HS-5 (cell line): Measurements from ENCODE around the gene SRRM1.
"Not testable (repeated sequence)": the region's sequence is repeated elsewhere in the genome, so short reads cannot be mapped to it uniquely, and the experiment has no call there.

Experiments
- DNase-seq: peaks from one replicate; pipeline ENCODE4 v3.0.0-alpha.2; 2012; ENCODE audit warnings: low read depth

The SRRM1 gene

DNA sequence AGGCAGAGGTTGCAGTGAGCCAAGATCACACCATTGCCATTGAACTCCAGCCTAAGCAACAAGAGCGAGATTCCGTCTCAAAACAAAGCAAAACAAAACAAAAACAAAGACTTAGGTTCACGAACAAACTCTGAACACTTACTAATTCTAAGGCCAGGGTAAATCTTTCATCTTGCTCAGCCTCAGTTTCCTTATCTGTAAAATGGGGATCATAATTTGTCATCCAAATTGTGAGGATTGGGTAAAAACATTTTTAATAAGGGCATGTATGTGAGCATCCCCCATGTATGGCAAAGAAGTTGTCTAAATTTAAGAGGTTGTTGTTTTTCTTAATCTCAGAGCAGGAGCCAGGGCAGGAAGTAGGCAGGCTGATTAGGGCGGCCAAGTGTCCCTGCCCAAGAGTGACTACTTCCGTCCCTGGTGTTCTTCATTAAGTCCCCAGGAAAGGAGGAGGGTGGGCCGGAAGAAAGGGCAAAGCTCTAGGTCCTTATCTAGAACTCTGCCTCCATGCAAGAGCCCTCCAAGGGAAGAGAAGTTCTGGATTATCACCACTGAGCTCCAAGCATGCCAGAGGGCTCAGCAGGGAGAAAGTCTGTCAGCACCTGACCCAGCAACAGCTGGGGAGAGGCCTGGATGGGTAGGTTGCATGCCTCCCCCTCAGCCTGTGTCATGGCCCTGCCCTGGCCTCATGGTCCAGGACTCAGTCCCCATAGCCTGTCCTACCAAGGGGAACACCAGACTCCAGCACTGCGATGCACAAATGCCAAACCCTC, 52.3 kb downstream of the SRRM1 start:
- DNase-seq = no peak

DNA sequence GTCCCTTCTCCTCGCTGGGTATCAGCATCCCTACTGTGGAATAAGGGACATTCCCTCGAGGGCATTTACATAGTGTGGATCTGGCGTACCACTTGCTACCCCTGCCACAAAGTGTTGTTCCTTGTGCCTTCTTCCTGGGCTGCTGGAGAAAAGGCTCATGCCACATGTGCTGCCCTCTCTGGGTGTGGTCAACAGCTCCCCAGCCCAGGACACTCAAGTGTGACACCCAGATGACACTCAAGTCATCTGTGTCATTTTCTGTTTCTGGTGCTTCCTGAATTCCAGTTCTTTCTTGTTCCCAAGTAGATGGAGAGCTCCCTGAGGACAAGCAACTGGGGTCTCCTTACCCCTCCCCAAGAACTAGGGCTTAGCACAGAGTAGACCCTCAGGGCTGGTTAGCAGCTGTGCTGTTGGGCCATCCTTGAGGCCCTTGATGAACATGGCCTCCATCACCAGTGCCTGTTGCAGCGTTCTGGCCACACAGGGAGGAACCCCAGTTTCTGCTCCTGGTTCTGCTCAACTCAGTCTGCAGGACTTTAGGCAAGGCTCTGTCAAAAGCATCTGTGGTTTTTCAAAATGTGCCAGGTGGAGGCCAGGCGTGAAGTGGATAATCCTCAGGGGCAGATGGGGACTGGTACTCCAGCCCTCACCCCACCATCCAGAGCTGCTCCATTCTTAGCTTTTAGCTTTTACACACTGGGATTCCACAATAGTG, 53.1 kb downstream of the SRRM1 start:
- no peak for DNase-seq

DNA sequence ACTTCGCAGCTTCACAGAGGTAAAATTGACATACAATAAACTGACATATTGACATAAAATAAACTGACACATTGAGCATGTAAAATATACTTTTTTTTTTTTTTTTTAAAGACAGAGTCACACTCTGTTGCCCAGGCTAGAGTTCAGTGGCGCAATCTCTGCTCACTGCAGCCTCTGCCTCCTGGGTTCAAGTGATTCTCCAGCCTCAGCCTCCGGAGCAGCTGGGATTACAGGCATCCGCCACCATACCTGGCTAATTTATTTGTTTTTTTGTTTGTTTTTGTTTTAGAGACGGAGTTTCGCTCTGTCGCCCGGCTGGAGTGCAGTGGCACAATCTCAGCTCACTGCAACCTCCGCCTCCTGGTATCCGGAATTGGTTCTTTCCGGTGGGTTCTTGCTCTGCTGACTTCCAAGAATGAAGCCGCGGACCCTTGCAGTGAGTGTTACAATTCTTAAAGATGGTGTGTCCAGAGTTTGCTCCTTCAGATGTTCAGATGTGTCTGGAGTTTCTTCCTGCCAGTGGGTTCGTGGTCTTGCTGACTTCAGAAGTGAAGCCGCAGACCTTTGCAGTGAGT, 53.7 kb downstream of the SRRM1 start:
- DNase-seq = no peak

DNA sequence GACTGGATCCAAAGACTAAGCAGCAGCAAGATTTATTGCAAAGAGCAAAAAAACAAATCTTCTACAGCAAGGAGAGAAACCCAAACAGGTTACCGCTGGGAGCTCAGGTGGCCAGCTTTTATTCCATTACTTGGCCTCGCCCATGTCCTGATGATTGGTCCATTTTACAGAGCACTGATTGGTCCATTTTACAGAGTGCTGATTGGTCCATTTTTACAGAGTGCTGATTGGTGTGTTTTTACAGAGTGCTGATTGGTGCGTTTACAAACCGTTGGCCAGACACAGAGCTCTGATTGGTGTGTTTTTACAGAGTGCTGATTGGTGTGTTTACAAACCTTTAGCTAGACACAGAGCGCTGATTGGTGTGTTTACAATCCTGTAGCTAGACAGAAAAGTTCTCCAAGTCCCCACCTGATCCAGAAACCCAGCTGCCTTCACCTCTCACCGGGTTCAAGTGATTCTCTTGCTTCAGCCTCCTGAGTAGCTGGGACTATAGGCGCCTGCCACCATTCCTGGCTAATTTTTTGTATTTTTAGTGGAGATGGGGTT, 54.4 kb downstream of the SRRM1 start:
- not testable (repeated sequence) for DNase-seq

DNA sequence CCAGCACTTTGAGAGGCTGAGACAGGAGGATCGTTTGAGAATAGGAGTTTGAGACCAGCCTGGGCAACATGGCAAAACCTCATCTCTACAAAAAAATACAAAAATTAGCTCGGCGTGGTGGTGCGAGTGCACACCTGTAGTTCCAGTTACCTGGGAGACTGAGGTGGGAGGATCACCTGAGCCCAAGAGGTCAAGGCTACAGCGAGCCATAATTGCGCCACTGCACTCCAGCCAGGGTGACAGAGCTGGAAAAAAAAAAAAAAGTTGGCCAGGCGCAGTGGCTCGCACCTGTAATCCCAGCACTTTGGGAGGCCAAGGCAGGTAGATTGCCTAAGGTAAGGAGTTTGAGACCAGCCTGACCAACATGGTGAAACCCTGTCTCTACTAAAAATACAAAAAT, 55.2 kb downstream of the SRRM1 start:
- not testable (repeated sequence) for DNase-seq

DNA sequence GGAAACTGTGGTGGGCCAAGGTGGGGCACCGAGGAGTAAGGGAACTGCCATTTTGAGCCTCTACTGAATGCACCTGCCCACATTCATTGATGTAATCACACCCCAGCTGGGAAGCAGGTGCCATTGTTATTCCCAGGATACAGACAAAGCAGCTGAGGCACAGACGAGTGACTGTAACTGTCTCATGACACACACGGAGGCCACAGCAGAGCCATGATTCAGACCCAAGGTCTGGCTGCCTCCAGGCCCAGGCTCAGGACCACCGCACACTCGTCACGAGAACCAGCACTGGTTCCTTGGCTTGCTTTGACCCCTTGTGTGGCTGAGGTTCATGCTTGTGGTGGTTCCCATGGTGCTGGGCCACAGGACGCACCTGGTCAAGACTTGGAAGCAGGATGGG, 56.5 kb downstream of the SRRM1 start:
- no peak for DNase-seq

DNA sequence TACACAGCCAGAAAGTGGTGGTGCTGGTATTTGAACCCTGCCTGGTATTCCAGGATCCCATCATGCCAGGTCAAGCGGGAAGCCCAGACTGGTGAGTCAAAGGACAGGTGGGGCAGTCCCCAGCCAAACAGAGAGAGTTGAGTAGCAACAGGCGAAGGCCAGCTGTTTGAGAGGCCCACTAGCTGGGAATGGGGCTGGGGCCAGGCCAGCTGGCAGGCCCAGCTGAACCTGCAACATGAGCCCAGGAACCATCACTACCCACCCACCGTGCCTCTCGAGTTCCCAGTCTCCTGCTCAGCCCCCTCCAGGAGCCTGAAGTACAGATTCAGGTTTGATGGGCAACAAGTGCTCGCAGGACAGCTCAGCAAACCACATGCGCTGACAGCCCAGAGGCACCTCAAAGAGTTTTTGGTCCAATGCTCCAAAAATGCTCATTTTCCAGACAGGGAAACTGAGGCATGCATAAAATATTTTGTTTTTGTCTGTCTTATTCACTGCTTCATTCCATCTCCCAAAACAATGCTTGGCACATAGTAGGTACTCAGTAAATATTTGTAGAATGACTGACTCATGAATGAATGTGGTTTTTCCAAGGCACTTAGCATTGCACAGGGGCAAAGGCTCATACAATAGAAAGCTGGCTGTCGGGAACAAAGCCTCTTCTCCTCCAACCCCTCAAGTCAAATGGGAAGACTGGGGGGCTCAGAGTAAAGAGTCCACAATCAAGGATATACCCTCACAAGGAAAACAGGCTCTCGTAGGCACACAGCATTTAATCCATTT, 59.6 kb downstream of the SRRM1 start:
- DNase-seq = no peak

DNA sequence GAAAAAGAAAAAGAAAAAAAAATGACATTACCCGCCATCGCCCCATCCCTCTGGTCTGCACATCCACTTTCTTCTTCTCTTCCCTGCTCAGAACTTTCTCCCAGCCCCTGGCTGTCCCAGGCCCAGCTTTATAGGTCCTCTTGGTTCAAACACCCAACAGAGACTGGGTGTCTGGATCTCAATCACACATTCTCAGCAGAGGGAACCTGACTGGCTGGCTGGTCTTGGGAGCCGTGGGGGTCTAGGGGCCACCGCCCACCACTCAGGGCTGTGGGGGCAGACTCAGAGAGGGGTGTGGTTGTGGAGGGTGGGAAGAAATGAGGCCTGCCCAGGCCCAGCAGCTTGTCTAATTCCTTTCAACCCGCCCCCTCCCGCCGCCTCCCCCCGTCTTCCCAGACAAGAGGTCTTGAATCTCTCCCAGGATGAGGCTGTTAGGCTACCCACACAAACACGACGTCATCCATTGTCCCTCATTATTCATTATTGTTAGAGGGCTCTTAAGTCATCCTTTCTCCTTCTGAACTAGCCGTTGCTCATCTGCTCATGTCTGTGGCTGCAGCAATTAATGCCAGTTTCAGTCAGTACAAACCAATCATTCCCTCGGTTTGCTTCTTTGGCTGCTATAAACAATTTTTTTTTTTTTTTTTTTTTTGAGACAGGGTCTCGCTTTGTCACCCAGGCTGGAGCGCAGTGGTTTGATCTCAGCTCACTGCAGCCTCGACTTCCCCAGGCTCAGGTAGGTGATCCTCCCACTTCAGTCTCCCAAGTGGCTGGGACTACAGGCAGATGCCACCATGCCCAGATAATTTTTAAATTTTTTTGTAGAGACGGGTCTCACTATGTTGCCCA, 61.5 kb downstream of the SRRM1 start:
- no peak for DNase-seq

DNA sequence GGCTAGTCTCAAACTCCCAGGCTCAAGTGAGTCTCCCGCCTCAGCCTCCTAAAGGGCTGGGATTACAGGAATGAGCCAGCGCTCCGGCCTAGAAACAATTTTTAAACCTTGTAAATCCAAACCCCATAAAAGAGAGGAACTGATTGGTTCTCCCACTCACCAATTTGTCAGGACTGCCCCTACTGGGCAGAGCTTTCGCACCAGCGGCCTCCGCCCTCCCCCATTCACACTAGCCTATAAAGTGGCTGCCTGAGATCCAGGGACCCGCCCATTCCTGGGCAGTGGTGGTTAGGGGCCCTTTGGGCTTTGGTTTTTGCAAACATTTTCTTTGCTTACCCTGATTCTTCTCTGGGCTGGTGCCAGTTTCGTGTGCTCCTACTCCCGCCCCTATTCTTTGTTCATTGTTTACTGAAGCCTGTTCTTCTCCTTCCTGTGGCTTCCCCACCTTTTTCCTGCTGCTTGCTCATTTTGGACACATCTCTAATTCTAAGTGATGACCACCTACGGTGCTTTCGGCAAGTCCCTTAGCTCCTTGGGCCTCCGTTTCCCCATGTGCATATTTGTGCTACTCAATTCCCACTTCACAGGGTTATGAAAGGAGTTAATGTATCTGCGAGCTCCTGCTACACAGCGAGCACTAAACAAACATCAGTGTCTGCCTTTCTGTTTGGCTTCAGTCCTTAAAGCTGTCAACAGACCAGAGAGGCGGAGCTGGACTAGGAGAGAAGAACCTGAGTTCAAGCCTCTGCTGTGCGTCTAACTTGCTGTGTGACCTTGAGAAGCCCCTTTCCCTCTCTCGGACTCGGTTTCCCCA, 62.4 kb downstream of the SRRM1 start:
- DNase-seq = no peak

DNA sequence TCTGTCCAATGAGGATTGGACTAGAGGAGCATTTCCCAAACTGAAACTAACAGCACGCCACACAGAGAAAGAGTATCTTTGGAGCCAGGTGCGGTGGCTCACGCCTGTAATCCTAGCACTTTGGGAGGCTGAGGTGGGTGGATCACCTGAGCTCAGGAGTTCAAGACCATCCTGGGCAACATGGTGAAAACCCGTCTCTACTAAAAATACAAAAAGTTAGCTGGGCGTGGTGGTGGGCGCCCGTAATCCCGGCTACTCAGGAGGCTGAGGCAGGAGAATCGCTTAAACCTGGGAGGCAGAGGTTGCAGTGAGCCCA, 62.9 kb downstream of the SRRM1 start:
- not testable (repeated sequence) for DNase-seq

DNA sequence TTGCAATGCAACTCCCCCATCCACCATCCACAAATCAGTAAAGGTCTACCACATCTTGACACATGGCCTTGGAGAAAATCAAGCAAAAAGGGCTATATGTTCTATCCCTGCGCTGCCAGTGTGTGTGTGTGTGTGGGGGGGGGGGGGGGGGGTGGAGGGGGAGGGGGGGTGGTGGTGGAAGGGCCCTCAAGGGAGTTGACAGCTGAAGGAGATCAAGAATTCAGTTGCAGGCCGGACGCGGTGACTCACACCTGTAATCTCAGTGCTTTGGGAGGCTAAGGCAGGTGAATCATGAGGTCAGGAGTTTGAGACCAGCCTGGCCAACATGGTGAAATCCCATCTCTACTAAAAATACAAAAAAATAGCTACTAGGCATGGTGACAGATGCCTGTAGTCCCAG, 64.6 kb downstream of the SRRM1 start:
- no peak for DNase-seq

DNA sequence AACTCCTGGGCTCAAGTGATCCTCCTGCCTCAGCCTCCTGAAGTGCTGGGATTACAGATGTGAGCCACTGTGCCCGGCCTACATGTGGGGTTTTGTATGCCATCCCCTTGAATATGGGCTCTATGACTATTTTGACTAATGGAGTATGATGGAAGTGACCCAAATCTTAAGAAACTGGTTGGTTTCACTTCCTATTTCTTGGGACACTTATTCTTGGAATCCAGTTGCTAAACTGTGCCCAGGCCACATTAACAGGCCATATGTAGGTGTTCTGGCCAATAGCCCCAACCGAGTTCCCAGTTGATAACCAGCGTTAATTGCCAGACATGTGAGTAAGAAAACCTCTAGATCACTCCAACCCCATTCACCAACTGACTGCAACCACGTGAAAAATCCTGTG, 65.8 kb downstream of the SRRM1 start:
- no peak for DNase-seq

DNA sequence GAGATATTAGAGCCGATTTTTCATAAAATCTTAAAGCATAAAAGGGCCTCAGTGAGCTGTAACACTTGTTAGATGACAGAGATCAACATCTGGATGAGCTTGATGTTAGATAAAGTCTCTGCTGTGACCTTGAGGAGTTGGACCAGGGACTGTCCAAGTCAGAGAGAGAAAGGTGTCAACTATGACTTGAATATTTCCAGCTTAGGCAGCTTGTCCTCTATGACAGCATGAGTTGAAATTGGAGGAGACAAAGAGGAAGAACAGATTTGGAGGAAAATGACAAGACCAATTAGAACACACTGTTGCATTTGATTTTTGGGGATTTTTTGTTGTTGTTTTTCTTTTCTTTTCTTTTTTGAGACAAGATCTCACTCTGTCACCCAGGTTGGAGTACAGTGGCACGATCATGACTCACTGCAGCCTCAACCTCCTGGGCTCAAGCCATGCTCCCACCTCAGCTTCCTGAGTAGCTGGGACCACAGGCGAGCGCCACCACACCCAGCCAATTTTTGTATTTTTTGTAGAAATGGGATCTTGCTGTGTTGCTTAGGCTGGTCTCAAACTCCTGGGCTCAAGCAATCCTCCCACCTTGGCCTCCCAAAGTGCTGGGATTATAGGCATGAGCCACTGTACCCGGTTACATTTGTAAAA, 66.8 kb downstream of the SRRM1 start:
- no peak for DNase-seq

DNA sequence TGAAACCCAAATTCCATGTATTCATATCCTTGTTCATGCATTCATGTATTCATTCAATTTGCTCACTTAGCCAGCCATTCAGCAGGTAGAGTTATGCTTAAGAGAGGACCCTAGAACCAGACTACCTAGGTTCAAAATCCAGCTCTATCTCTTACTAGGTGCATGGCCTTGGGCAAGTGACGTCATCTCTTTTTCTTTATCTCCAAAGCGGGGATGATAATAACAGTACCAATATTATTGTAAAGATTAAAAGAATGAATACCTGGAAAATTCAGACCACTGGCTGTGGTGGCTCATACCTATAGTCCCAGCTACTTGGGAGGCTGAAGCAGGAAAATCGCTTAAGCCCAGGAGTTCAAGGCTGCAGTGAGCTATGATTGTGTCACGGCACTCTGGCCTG, 68.2 kb downstream of the SRRM1 start:
- DNase-seq = no peak

DNA sequence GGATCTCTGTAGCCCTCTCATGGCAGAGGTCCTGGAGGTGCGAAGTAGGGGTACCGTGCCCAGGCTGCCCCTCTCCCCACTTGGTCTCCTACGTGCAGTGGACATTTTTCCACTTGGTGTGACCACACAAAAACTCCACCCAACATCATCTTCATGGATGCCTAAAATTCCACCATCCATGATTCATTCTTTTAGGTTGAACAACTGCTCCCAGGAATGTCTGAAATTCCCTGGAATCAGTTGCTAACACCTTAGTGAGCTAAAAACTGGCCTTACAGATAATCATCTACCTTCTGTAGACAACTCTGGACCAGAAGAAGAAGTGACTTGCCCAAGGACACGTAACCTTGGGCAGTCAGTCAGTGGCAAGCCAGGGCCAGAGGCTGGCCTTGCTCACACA, 70.1 kb downstream of the SRRM1 start:
- peak; percentile 58 for DNase-seq

DNA sequence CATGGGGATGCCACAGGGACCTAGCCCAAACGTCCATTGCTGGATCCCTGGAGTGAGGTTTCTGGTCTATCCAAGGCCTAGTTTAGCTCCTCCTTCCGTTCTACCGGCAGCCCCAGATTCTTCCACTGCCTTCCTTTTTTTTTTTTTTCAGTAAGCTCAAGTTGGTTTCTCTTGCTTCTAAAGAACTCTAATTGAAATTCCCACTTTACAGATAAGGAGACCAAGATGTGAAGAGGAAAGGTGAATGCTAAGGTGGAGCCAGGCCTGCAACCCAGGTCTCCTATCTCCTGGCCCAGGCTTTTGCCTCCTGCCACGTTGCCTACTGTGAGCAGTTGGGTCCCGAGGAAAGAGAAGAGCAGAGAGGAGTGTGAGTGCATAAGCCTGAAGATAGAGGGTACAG, 70.6 kb downstream of the SRRM1 start:
- no peak for DNase-seq

DNA sequence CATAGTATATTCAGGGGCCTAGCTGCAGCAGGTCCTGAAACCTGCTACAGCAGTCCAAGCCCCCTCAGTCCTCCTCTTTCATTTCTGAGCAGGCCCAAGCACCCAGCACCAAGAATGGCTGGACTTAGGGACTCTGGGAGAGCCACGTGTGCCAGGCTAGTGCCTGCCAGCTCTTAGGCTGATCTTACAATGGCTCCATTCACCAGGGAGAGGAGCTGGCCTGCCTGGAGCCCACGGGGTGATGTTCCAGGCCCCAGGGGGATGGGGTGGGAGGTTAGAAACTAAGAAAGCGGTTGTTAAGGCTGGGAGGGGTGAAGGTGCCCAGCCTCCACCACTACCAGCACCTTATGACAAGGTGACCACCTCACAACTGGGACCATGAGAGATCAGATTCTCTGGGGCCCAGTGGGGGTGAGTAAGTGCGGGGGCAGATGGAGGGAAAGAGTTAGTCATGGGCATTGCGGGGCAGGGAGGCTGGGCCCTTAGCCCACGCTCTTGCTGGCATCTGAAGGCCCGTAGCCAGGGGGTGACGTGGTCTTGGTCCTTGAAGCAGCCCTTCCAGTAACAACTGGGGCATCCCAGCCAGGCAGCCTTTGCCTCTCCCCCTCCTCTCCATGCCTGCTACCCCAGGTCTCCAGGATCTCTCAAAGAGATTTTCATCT, 71.9 kb downstream of the SRRM1 start:
- no peak for DNase-seq

DNA sequence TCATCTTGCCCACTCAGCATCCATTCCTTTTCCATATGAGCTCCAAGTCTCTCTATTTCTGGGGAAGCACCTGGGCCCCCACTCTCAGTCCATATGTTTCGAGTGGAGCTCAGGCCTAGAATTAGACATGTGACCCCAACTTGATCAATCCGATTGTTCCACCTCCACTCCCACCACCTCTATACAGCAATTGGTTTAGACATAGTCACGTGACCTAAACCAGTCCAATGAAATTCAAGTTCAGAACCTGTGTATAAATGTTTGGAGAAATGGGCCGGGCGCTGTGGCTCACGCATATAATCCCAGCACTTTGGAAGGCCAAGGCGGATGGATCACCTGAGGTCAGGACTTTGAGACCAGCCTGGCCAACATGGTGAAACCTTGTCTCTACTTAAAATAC, 72.6 kb downstream of the SRRM1 start:
- no peak for DNase-seq

DNA sequence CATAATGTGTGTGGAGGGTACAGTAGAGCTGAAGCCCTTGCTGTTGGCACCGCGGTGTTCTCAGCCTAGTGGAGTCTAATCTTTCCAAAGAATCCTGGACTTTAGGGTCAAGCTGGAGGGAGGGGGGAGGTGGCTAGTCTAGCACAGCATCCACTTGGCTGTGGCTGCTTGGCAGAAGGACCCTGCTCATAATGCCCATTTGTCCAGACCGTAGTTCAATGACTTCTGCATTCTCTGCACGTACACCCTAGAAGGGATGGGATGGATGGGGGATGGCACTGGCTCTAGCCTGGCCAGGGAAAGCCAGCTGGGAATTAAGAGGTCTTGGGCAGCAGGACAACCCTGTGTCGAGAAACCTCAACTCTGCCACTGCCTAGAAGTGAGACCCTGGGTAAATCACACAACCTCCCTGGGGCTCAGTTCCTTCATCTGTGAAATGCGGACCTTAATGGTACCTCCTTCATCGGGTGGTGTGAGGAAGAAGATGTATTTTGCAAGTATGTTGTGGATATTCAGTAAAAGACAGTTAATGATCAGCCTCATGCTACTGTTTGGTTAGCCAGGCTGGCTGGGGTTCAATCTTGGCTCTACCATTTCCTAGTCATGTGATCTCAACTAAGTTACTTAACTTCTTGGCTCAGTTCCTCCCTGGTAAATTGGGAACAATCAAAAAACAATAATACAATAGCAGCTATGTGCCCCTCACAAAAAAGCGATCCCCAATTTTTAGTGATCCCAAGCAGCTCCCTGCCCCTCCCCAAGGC, 75.0 kb downstream of the SRRM1 start:
- no peak for DNase-seq
